Caco-2 (cell line): ENCODE measurements around the gene TPST2. TPM values are rescaled to one million over a fixed set of nuclear protein-coding genes. Genes with fewer than 3 reads are reported as not detected.

ENCODE experiments used
- BruUV-seq: library from RNA; stranded (reverse); fragments of 400-500 nt; replicated peaks from 2 replicates; lab custom pipeline; 2021; lab: Mats Ljungman, UMichigan
- CTCF ChIA-PET: fragments of 300-600 bp; sonication (Branson Sonifier 250); formaldehyde crosslinking; loops from one replicate; lab custom pipeline; 2022; ENCODE audit warnings: antibody characterized with exemption; lab: Charles Lee
- POLR2A ChIA-PET: fragments of 300-600 bp; sonication (Branson Sonifier 250); formaldehyde crosslinking; loops from one replicate; lab custom pipeline; 2022; ENCODE audit warnings: antibody characterized with exemption; lab: Charles Lee
- DNase-seq, 2 experiments: peaks; one replicate each; pipeline versions ENCODE4 v3.0.0 to v3.0.0-alpha.2; 2020 to 2022
- H3K27me3 ChIP-seq: replicated peaks from 2 replicates; pipeline ENCODE4 v1.6.0; 2011; ENCODE audit warnings: low read length; ENCODE audit not compliant: control insufficient read depth, insufficient read depth
- H3K36me3 ChIP-seq: 2 replicates; pipeline ENCODE4 v1.5.1; 2011; ENCODE audit warnings: low read length; ENCODE audit not compliant: control insufficient read depth, insufficient read depth
- H3K4me1 ChIP-seq: fragments of 250-450 bp; sonication (Bioruptor Pico); 2 replicates; pipeline ENCODE4 v1.5.1; 2020; ENCODE audit warnings: mild to moderate bottlenecking
- H3K4me3 ChIP-seq: 2 replicates; pipeline ENCODE4 v1.5.1; 2011; ENCODE audit warnings: low read depth, mild to moderate bottlenecking, control low read depth, low read length
- H3K9me3 ChIP-seq: fragments of 250-450 bp; sonication (Bioruptor Pico); 2 replicates; pipeline ENCODE4 v1.5.1; 2020; ENCODE audit warnings: mild to moderate bottlenecking, moderate library complexity
- H3K27ac Mint-ChIP-seq: one replicate; pipeline ENCODE4 v1.8.0; 2022; ENCODE audit warnings: mixed read lengths; ENCODE audit not compliant: unreplicated experiment
- H3K27me3 Mint-ChIP-seq: one replicate; pipeline ENCODE4 v1.8.0; 2022; ENCODE audit warnings: mixed read lengths; ENCODE audit not compliant: insufficient read depth, unreplicated experiment
- H3K36me3 Mint-ChIP-seq: one replicate; pipeline ENCODE4 v1.8.0; 2022; ENCODE audit warnings: mild to moderate bottlenecking, mixed read lengths; ENCODE audit not compliant: insufficient read depth, unreplicated experiment
- H3K4me1 Mint-ChIP-seq: one replicate; pipeline ENCODE4 v1.8.0; 2022; ENCODE audit warnings: low read depth, mixed read lengths; ENCODE audit not compliant: unreplicated experiment
- H3K4me3 Mint-ChIP-seq: one replicate; pipeline ENCODE4 v1.8.0; 2022; ENCODE audit warnings: mild to moderate bottlenecking, moderate library complexity, mixed read lengths; ENCODE audit not compliant: unreplicated experiment
- H3K9me3 Mint-ChIP-seq: one replicate; pipeline ENCODE4 v1.8.0; 2022; ENCODE audit warnings: mixed read lengths; ENCODE audit not compliant: unreplicated experiment
- intact Hi-C: fragments of 100-400 bp; cut with micrococcal nuclease; formaldehyde crosslinking; loops from one replicate; pipeline ENCODE4 v1.10.0; 2022; ENCODE audit not compliant: unreplicated experiment
- total RNA-seq: library from RNA; stranded (reverse); gene quantifications from 2 replicates; pipeline ENCODE4 v1.2.3, GENCODE V29; 2022
- TF ChIP-seq, protein P1 (sequence below), 2 experiments: fragments of 200-600 bp in 1 of 2; IDR thresholded peaks; 1 replicate in 1 of 2; 2 replicates in 1 of 2; pipeline versions ENCODE4 v1.5.1 to v1.8.0; 2011 to 2022; ENCODE audit warnings: antibody characterized with exemption in 1 of 2, control low read depth in 1 of 2, inconsistent platforms in 1 of 2, low read depth in 1 of 2, low read length in 1 of 2, mild to moderate bottlenecking in 1 of 2, moderate library complexity in 1 of 2; ENCODE audit not compliant: insufficient read depth in 1 of 2, severe bottlenecking in 1 of 2, unreplicated experiment in 1 of 2

TPST2 gene
- total RNA-seq, 1 experiment from 2014 or later: 9.5 TPM

DNA sequence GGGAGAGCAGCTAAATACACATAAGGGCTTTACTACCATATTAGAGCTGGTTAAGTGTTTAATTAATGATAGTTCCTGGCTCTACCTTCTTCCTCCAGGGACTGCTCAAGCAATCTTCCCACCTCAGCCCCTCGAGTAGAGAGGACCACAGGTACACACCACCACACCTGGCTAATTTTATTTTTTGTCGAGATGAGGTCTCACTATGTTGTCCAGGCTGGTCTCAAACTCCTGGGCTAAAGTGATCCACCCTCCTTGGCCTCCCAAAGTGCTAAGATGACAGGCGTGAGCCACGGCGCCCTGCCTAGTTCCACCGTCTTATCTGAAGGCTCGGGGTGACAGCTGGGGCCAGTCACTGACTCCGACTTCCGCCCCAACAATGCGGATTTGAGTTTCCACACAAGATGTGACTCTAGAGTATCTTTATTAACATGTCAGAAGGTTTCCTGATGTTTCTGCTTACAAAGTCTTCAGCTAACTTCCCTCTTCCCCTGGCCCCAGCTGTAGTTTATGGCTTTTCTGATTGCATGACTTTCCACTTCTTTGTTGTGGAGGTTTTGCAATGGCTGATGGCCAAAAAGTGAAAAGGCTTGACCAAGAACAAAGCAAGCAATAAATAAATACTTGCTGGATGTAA, 16.8 kb downstream of the TPST2 start:
- TF ChIP-seq, protein P1, sequence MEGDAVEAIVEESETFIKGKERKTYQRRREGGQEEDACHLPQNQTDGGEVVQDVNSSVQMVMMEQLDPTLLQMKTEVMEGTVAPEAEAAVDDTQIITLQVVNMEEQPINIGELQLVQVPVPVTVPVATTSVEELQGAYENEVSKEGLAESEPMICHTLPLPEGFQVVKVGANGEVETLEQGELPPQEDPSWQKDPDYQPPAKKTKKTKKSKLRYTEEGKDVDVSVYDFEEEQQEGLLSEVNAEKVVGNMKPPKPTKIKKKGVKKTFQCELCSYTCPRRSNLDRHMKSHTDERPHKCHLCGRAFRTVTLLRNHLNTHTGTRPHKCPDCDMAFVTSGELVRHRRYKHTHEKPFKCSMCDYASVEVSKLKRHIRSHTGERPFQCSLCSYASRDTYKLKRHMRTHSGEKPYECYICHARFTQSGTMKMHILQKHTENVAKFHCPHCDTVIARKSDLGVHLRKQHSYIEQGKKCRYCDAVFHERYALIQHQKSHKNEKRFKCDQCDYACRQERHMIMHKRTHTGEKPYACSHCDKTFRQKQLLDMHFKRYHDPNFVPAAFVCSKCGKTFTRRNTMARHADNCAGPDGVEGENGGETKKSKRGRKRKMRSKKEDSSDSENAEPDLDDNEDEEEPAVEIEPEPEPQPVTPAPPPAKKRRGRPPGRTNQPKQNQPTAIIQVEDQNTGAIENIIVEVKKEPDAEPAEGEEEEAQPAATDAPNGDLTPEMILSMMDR (IDR thresholded peaks at IDR 0.05; ENCODE audit: insufficient read depth in 1 of 2, low read depth in 1 of 2, low read length in 1 of 2, severe bottlenecking in 1 of 2, unreplicated experiment in 1 of 2): no peak
- H3K27ac Mint-ChIP-seq: no peak overlapping the region
- H3K4me1 Mint-ChIP-seq: peaks cover 9% of the 10 kb centered on the region
- Histone ChIP-seq H3K4me1 (peaks cover 17% of the 10 kb centered on the region), H3K36me3 (no peaks in the 10 kb centered on the region), H3K27me3 (no peaks in the 10 kb centered on the region), H3K9me3 (no peaks in the 10 kb centered on the region), H3K4me3 (no peak overlapping the region)
- H3K27me3 Mint-ChIP-seq: no peaks in the 10 kb centered on the region
- ChIA-PET CTCF (no interaction called here), POLR2A (no interaction called here)
- DNase-seq: peak in 1 of 2 experiments; percentile 9
- H3K9me3 Mint-ChIP-seq: no peaks in the 10 kb centered on the region
- BruUV-seq: no TSS peak
- intact Hi-C loops: no loop called here
- no peak overlapping the region for H3K4me3 Mint-ChIP-seq
- H3K36me3 Mint-ChIP-seq: no peaks in the 10 kb centered on the region

DNA sequence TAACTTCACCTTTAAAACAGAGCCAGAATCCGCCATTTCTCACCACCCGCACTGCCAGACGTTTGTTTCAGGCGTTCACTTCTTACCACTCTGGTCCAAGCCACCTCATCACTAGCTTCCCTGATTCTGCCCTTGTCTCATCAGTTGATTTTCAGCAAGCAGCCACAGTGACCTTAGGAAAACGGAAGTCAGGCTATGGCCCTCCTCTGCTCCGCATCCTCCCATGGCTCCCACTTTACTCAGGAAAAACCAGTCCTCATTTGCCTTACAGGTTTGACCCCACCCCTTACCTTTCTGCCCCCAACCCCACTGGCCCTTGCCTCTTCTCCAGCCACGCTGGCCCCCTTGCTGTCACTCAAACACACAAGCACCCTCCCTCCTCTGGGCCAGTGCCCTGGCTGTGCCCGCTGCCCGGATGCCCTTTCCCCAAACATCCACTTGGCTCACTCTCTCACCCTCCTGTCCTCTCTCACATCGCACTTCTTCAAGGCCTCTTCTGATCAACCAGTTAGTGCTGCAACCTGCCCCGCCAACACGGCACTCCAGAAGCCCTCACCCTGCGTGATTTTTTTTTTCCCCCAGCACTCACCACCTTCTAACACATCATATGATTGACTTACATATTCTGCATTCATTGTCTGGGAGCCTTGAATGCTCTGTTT, 18.9 kb downstream of the TPST2 start:
- Mint-ChIP-seq H3K4me3 (no peak overlapping the region), H3K27me3 (no peaks in the 10 kb centered on the region), H3K4me1 (peaks cover 9% of the 10 kb centered on the region), H3K27ac (peak overlapping the region; percentile 4), H3K9me3 (no peaks in the 10 kb centered on the region), H3K36me3 (no peaks in the 10 kb centered on the region)
- Histone ChIP-seq H3K27me3 (no peaks in the 10 kb centered on the region), H3K4me3 (no peak overlapping the region), H3K4me1 (peaks cover 17% of the 10 kb centered on the region), H3K9me3 (no peaks in the 10 kb centered on the region), H3K36me3 (no peaks in the 10 kb centered on the region)
- ChIA-PET CTCF (no interaction called here), POLR2A (no interaction called here)
- TF ChIP-seq, protein P1 (IDR thresholded peaks at IDR 0.05; ENCODE audit: insufficient read depth in 1 of 2, low read depth in 1 of 2, low read length in 1 of 2, severe bottlenecking in 1 of 2, unreplicated experiment in 1 of 2): no peak
- BruUV-seq: no TSS peak
- DNase-seq: no peak
- intact Hi-C loops: no loop called here

GRCh38 chr22:26570115-26570514, 19.8 kb downstream of the TPST2 start:
- H3K36me3 ChIP-seq: no peaks in the 10 kb centered on the region
- H3K27me3 Mint-ChIP-seq: no peaks in the 10 kb centered on the region
- H3K27ac Mint-ChIP-seq: no peak overlapping the region
- no peaks in the 10 kb centered on the region for H3K27me3 ChIP-seq
- no peak overlapping the region for H3K4me3 ChIP-seq
- no peaks in the 10 kb centered on the region for H3K9me3 ChIP-seq
- no peak for DNase-seq
- BruUV-seq: no TSS peak
- intact Hi-C loops: no loop called here
- H3K4me1 ChIP-seq: peaks cover 16% of the 10 kb centered on the region
- H3K4me1 Mint-ChIP-seq: peaks cover 8% of the 10 kb centered on the region
- H3K4me3 Mint-ChIP-seq: no peak overlapping the region
- H3K9me3 Mint-ChIP-seq: no peaks in the 10 kb centered on the region
- TF ChIP-seq, protein P1 (IDR thresholded peaks at IDR 0.05; ENCODE audit: insufficient read depth in 1 of 2, low read depth in 1 of 2, low read length in 1 of 2, severe bottlenecking in 1 of 2, unreplicated experiment in 1 of 2): no peak
- H3K36me3 Mint-ChIP-seq: no peaks in the 10 kb centered on the region
- CTCF ChIA-PET: no interaction called here
- POLR2A ChIA-PET: no interaction called here
